Activated naive CD8-positive, alpha-beta T cell treated with anti-CD3 and anti-CD28 coated beads, Interleukin-2, amount 50 U/mL, for 24 hours (primary cell): ENCODE data around the gene NMRAL1.
A peak's percentile ranks its signal among the peaks of the same experiment; 100 is the strongest.

Experiments
- ATAC-seq: fragments of 150-1000 bp; cut with Tn5 transposase; one replicate; pipeline ENCODE4 v1.10.0; 2021
- DNase-seq: peaks from one replicate; pipeline ENCODE4 v3.0.0; 2021
- H3K27ac Mint-ChIP-seq: one replicate; pipeline ENCODE4 v1.8.0; 2021; ENCODE audit warnings: mild to moderate bottlenecking, mixed read lengths
- H3K27me3 Mint-ChIP-seq: one replicate; pipeline ENCODE4 v1.8.0; 2021; ENCODE audit warnings: mixed read lengths
- H3K36me3 Mint-ChIP-seq: one replicate; pipeline ENCODE4 v1.8.0; 2021; ENCODE audit warnings: low read depth, mixed read lengths
- H3K4me1 Mint-ChIP-seq: one replicate; pipeline ENCODE4 v1.8.0; 2021; ENCODE audit warnings: mixed read lengths
- H3K4me3 Mint-ChIP-seq: one replicate; pipeline ENCODE4 v1.8.0; 2021; ENCODE audit warnings: mild to moderate bottlenecking, moderate library complexity, mixed read lengths
- H3K9me3 Mint-ChIP-seq: one replicate; pipeline ENCODE4 v1.8.0; 2021; ENCODE audit warnings: mixed read lengths

The NMRAL1 gene

DNA sequence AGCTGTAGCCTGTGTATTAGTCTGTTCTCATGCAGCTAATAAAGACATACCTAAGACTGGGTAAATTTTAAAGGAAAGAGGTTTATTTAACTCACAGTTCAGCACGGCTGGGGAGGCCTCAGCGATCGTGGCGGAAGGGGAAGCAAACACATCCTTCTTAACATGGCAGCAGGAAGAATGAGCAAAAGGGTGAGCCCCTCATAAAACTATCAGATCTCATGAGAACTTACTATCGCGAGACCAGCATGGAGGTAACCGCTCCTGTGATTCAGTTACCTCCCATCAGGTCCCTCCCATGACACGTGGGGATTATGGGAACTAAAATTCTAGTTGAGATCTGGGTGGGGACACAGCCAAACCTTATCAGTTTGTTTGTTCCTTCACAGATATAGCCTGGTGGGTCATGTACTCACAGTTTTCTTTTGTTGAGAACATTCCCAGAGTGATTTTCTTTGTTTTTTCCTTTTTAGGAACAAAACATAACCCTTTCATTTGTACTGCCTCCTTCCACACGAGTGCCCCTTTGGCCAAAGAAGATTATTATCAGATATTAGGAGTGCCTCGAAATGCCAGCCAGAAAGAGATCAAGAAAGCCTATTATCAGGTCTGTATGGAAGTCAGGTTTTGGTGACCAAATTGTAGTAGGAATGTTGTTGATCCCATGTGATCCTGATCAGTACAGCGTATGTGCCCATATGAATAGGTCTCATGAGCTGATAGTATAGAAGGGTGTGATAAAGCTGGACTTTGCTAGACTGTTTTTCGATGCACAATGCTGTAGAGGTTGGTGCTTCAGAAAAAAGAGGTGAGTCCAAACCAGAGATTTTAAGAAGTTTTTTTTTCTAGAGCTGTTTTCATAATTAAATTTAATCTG, 40.3 kb downstream of the NMRAL1 start:
- Mint-ChIP-seq H3K27me3 (no peaks in the 10 kb centered on the region), H3K4me1 (peaks cover 18% of the 10 kb centered on the region), H3K9me3 (no peaks in the 10 kb centered on the region), H3K4me3 (no peak overlapping the region), H3K27ac (peak overlapping the region; percentile 32), H3K36me3 (peaks cover 52% of the 10 kb centered on the region)
- ATAC-seq (no peak), DNase-seq (no peak)

- no peak overlapping the region for H3K4me3 Mint-ChIP-seq
- peaks cover 52% of the 10 kb centered on the region for H3K36me3 Mint-ChIP-seq
- no peak for ATAC-seq
- no peaks in the 10 kb centered on the region for H3K27me3 Mint-ChIP-seq
- no peak overlapping the region for H3K27ac Mint-ChIP-seq
- DNase-seq: no peak
- H3K4me1 Mint-ChIP-seq: peaks cover 23% of the 10 kb centered on the region
- no peaks in the 10 kb centered on the region for H3K9me3 Mint-ChIP-seq
Observed at GRCh38 chr16:4433228-4433627, 41.2 kb downstream of the NMRAL1 start.

GRCh38 chr16:4431023-4431422, 43.4 kb downstream of the NMRAL1 start:
- Mint-ChIP-seq H3K4me1 (peaks cover 37% of the 10 kb centered on the region), H3K36me3 (peaks cover 48% of the 10 kb centered on the region), H3K27me3 (no peaks in the 10 kb centered on the region), H3K9me3 (no peaks in the 10 kb centered on the region), H3K27ac (no peak overlapping the region), H3K4me3 (no peak overlapping the region)
- ATAC-seq (no peak), DNase-seq (no peak)

DNA sequence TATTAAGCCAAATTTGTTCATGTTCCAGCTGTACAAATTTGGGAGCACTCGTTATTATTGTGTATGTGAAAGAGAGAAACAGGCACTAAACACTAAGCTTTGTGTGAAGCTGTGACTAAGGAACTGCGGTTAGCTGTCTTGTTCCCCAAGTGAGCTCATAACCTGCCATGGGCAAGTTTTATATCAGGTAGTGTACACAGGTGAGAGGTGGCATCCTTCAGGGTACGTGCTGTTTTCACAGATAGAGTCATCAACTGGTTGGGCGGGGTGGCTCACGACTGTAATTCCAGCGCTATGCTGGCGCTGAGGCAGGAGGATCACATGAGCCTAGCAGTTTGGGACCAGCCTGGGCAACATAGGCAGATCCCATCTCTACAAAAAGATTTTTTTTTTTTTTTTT, 45.9 kb downstream of the NMRAL1 start:
- Mint-ChIP-seq H3K36me3 (peaks cover 35% of the 10 kb centered on the region), H3K9me3 (no peaks in the 10 kb centered on the region), H3K4me3 (peak overlapping the region; percentile 45), H3K27me3 (no peaks in the 10 kb centered on the region), H3K4me1 (peaks cover 38% of the 10 kb centered on the region), H3K27ac (peak overlapping the region; percentile 19)
- ATAC-seq (no peak), DNase-seq (no peak)

DNA sequence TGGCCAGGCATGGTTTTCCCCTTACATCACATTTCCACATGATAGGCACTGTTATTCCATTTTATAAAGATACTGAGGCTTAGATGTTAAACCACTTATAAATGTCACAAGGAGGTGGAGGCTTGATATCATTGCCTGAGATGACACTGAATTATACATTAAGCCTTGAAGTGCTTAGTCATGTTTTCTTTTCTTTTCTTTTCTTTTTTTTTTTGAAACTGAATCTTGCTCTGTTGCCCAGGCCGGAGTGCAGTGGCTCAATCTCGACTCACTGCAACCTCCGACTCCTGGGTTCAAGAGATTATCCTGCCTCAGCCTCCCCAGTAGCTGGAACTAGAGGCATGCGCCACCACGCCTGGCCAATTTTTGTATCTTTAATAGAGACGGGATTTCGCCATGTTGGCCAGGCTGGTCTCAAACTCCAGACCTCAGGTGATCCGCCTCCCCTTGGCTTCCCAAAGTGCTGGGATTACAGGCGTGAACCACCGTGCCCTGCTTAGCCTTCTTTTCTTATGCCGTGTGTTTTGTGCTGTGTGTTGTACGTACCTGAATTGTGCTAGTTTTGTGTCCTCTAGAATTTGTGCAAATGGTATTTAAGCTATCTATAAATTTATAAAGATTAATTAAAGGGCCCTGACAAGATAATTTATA, 47.6 kb downstream of the NMRAL1 start:
- peak overlapping the region; percentile 100 for H3K27ac Mint-ChIP-seq
- H3K27me3 Mint-ChIP-seq: no peaks in the 10 kb centered on the region
- H3K36me3 Mint-ChIP-seq: peaks cover 34% of the 10 kb centered on the region
- peak overlapping the region; percentile 96 for H3K4me3 Mint-ChIP-seq
- no peak for ATAC-seq
- no peaks in the 10 kb centered on the region for H3K9me3 Mint-ChIP-seq
- no peak for DNase-seq
- peaks cover 39% of the 10 kb centered on the region for H3K4me1 Mint-ChIP-seq

- H3K9me3 Mint-ChIP-seq: no peaks in the 10 kb centered on the region
- H3K27ac Mint-ChIP-seq: peak overlapping the region; percentile 100
- ATAC-seq (peak; percentile 26), DNase-seq (no peak)
- H3K4me3 Mint-ChIP-seq: peak overlapping the region; percentile 96
- H3K4me1 Mint-ChIP-seq: peaks cover 38% of the 10 kb centered on the region
- peaks cover 30% of the 10 kb centered on the region for H3K36me3 Mint-ChIP-seq
- no peaks in the 10 kb centered on the region for H3K27me3 Mint-ChIP-seq
Observed at GRCh38 chr16:4426021-4426684, 48.3 kb downstream of the NMRAL1 start.

- H3K4me1 Mint-ChIP-seq: peaks cover 38% of the 10 kb centered on the region
- H3K4me3 Mint-ChIP-seq: peak within 1 kb of the TSS; percentile 96
- peak within 1 kb of the TSS; percentile 100 for H3K27ac Mint-ChIP-seq
- H3K9me3 Mint-ChIP-seq: no peaks in the 10 kb centered on the region
- DNase-seq: peak; percentile 94
- peaks cover 27% of the 10 kb centered on the region for H3K36me3 Mint-ChIP-seq
- peak; percentile 96 for ATAC-seq
- H3K27me3 Mint-ChIP-seq: no peaks in the 10 kb centered on the region
Observed at GRCh38 chr16:4425378-4426020, 48.9 kb downstream of the NMRAL1 start, which contains the start of gene DNAJA3. Gene DNAJA3, plus strand, starts transcription at chr16:4425868. Its CDS starts 14 bp downstream, at chr16:4425882.

GRCh38 chr16:4420505-4421105, 53.8 kb downstream of the NMRAL1 start:
- no peaks in the 10 kb centered on the region for H3K9me3 Mint-ChIP-seq
- H3K4me1 Mint-ChIP-seq: peaks cover 19% of the 10 kb centered on the region
- no peak overlapping the region for H3K27ac Mint-ChIP-seq
- ATAC-seq (no peak), DNase-seq (no peak)
- no peak overlapping the region for H3K4me3 Mint-ChIP-seq
- peaks cover 5% of the 10 kb centered on the region for H3K36me3 Mint-ChIP-seq
- no peaks in the 10 kb centered on the region for H3K27me3 Mint-ChIP-seq

DNA sequence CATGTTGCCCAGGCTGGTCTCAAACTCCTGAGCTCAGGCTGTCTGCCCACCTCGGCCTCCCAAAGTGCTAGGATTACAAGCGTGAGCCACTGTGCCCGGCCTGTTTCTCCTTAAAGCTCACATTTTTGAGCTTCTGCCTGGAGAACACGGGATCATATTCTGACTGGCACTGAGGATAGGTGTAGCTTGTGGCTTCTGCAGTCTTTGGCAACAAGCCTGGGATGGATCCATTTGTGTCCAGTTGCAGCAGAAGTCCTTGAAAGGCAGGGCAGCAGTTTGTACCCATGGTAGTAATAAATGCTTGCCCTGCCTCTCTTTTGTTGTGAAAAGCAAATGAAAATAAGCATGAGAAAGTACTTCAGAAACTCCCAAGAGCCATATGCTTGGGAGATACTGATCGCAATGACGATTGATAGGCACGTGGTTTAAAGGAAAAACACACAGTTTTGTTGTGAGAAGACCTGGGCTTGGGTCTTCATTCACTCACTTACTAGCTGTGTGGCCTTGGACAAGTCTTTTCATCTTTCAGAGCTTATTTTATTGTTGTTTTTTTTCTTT, 54.9 kb downstream of the NMRAL1 start:
- no peak for ATAC-seq
- Mint-ChIP-seq H3K9me3 (no peaks in the 10 kb centered on the region), H3K36me3 (peaks cover 7% of the 10 kb centered on the region), H3K4me3 (no peak overlapping the region), H3K4me1 (peaks cover 22% of the 10 kb centered on the region), H3K27ac (no peak overlapping the region), H3K27me3 (no peaks in the 10 kb centered on the region)
- DNase-seq: no peak

GRCh38 chr16:4416200-4417032, 58.0 kb downstream of the NMRAL1 start, which contains the start of gene CORO7:
Gene CORO7, minus strand, starts transcription at chr16:4416596. Its CDS starts 78 bp downstream, at chr16:4416518.
- Mint-ChIP-seq H3K4me3 (peak within 1 kb of the TSS; percentile 90), H3K9me3 (no peaks in the 10 kb centered on the region), H3K27ac (peak within 1 kb of the TSS; percentile 81), H3K4me1 (peaks cover 33% of the 10 kb centered on the region), H3K36me3 (peaks cover 18% of the 10 kb centered on the region), H3K27me3 (no peaks in the 10 kb centered on the region)
- ATAC-seq (peak; percentile 78), DNase-seq (peak; percentile 99)

DNA sequence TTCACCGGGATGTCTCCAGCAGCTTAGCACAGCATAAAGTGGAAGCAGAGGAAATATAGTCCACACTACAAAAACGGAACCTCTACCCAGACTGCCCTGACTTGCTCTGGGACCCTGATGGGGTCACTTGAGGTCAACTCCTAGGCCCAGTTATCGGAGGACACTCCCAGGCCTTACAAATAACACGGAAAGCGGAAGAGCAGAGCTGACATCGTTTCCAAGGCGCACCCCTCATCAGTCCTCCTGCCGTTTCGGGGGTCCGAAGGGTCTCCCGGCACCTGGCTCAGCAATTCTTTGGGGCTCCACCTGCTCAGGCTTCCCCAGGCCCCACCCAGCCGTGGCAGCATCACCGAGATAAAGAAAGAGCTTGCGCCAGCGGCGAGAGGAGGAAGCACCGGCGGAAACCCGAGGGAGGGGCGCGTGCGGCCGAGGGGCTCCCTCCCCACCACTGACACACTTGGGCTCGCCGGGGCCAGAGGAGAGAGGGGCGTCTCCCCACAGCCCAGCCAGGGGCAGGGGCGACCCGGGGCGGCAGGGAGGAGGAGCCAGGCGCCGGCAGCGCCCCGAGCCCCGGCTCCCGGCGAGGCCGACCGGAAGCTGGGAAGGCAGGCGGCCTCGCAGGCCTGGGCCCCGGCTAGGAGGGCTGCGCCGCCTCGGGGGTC, 58.8 kb downstream of the NMRAL1 start:
- no peaks in the 10 kb centered on the region for H3K27me3 Mint-ChIP-seq
- ATAC-seq (no peak), DNase-seq (peak; percentile 68)
- peak overlapping the region; percentile 81 for H3K27ac Mint-ChIP-seq
- H3K36me3 Mint-ChIP-seq: peaks cover 23% of the 10 kb centered on the region
- peak overlapping the region; percentile 90 for H3K4me3 Mint-ChIP-seq
- H3K4me1 Mint-ChIP-seq: peaks cover 36% of the 10 kb centered on the region
- no peaks in the 10 kb centered on the region for H3K9me3 Mint-ChIP-seq

GRCh38 chr16:4414187-4414917, 60.1 kb downstream of the NMRAL1 start:
- DNase-seq: peak; percentile 77
- Mint-ChIP-seq H3K4me1 (peaks cover 37% of the 10 kb centered on the region), H3K27me3 (no peaks in the 10 kb centered on the region)

More at GRCh38 chr16:4414187-4414917, 60.1 kb downstream of the NMRAL1 start:
- Mint-ChIP-seq H3K9me3 (no peaks in the 10 kb centered on the region), H3K4me3 (peak overlapping the region; percentile 90), H3K36me3 (peaks cover 26% of the 10 kb centered on the region), H3K27ac (peak overlapping the region; percentile 81)
- ATAC-seq: peak; percentile 73
